ENCODE data around the gene USH1C.

The USH1C gene

GRCh38 chr11:17459236-17459896 is 84.8 kb downstream of the USH1C start:
- DNase-seq, result no peak

GRCh38 chr11:17458268-17458667 is 85.9 kb downstream of the USH1C start:
- DNase-seq, result no peak

GRCh38 chr11:17457396-17458173 is 86.6 kb downstream of the USH1C start:
- no peak for DNase-seq

DNA sequence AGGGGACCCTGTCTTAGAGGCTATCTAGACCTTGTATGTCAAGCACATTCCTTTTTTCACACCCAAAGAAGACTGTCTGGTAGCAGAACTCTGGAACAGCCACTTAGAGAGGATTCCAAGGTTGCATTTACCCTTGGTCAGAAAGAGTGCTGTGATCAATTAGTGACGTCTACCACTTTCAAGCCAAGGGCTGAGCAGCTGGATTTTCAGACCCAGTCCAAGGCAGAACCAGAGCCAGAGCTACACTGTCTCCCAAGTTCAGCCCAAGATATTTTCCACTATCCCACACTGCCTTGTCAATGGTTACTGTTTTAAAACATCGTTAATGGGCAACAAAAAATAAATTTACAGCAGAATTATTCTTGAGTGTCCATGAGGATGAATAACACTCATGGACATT is 91.5 kb downstream of the USH1C start:
- no peak for DNase-seq

GRCh38 chr11:17449158-17449557 is 95.1 kb downstream of the USH1C start:
- no peak for DNase-seq

GRCh38 chr11:17446482-17446881 is 97.7 kb downstream of the USH1C start:
- DNase-seq, result no peak

DNA sequence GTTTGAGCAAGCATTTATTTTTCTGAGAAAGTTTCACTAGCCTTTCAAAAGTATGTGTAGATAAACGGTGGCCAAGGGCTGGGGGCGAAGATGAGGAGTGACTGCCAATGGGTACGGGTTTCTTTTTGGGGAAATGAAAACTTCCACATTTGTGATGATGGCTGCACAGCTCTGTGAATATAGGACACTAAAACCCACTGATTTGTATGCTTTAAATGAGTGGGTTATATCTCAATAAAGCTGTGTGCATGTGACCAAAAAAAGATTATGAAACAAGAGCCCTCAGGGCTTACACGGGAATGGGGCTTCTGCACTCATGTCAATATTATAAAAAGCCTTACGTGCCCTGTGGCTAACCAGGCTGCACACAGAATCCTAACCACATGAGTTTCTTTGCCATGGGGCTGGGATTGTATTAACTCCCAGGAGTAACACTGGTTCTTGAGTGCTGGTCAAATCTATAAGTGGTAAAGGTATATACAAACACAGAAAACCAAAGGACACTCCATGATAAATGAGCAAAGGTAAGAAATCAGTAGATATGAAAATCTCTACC is 98.9 kb downstream of the USH1C start:
- no peak for DNase-seq

GRCh38 chr11:17443926-17444690 is 100.1 kb downstream of the USH1C start:
- no peak for DNase-seq
